Measurements from ENCODE around the gene CDHR2.

- TF ChIP-seq CTCF (IDR thresholded peaks at IDR 0.05) (no peak), POLR2A (IDR thresholded peaks at IDR 0.05) (no peak)
Observed at GRCh38 chr5:176545388-176545736, 3.8 kb upstream of the CDHR2 start.
